ENCODE data around the gene RHBDL3. TPM values are rescaled to one million over a fixed set of nuclear protein-coding genes. Genes with fewer than 3 reads are reported as not detected.
"Not testable (repeated sequence)": the region's sequence is repeated elsewhere in the genome, so short reads cannot be mapped to it uniquely, and the experiment has no call there.

RHBDL3 gene
- total and polyA plus RNA-seq, 2 experiments from 2014 or later = 0.28 to 0.70 TPM

DNA sequence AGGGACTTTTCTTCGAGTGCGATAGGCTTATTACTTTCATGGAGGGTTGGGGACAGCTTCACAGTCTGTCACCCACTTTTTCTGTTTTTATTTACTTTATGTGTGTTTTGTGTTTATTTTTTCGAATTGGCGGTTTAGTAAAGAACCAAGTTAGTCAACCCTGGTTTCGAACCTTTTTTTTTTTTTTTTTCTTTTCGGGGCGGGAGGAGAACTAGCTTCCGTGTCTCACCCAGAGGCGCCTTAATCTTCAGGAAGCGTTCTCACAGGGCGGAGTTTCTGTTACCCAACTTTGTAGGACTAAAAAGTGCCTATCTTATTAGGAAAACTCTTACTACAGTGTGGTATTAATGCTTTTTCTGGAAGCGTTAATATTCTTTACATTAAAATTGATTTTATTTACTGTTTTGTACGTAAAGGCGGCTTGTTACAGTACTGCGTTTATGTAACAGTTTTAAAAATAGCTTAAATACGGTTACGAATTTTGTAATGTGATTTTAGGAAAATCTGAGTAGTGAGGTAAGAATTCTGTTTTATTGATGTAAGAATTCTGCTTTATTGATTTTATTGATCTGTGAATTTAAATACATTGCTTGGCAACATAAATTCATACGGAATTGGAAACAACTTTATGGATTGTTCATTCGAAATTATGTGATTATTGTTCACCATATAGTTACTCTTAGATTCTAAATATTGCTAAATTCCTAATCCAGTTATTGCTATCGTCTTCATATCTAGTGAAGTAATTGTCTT lies 85.2 kb downstream of the RHBDL3 start:
- Histone ChIP-seq H3K27me3 (no peaks in the 10 kb centered on the region), H3K9me2 (replicated peaks; ENCODE audit: insufficient read depth) (no peaks in the 10 kb centered on the region), H2AFZ (peak overlapping the region; percentile 45), H4K20me1 (ENCODE audit: insufficient read depth, poor library complexity, severe bottlenecking) (peaks cover 50% of the 10 kb centered on the region), H3K4me1 (ENCODE audit: insufficient read depth) (peaks cover 28% of the 10 kb centered on the region), H3K36me3 (replicated peaks; ENCODE audit: insufficient read depth, low read depth) (peaks cover 5% of the 10 kb centered on the region), H3K27ac (peak overlapping the region; percentile 99), H3K9me3 (ENCODE audit: low read depth) (no peaks in the 10 kb centered on the region), H3K79me2 (peaks cover 65% of the 10 kb centered on the region), H3K4me2 (peak overlapping the region; percentile 89), H3K4me3 (peak overlapping the region; percentile 62)
- DNase-seq (ENCODE audit: low spot score) = peak; percentile 71
- TF ChIP-seq, protein P1, sequence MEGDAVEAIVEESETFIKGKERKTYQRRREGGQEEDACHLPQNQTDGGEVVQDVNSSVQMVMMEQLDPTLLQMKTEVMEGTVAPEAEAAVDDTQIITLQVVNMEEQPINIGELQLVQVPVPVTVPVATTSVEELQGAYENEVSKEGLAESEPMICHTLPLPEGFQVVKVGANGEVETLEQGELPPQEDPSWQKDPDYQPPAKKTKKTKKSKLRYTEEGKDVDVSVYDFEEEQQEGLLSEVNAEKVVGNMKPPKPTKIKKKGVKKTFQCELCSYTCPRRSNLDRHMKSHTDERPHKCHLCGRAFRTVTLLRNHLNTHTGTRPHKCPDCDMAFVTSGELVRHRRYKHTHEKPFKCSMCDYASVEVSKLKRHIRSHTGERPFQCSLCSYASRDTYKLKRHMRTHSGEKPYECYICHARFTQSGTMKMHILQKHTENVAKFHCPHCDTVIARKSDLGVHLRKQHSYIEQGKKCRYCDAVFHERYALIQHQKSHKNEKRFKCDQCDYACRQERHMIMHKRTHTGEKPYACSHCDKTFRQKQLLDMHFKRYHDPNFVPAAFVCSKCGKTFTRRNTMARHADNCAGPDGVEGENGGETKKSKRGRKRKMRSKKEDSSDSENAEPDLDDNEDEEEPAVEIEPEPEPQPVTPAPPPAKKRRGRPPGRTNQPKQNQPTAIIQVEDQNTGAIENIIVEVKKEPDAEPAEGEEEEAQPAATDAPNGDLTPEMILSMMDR (IDR thresholded peaks at IDR 0.05; ENCODE audit: poor library complexity) = no peak
- no peak for TF ChIP-seq EZH2 (IDR thresholded peaks at IDR 0.05; ENCODE audit: borderline replicate concordance)
- TF ChIP-seq EZH2phosphoT487 (IDR thresholded peaks at IDR 0.05; ENCODE audit: low read depth, severe bottlenecking, unreplicated experiment) = no peak
- WGBS (ENCODE audit: low lambda C conversion rate, missing lambda C conversion rate) = under 1% methylated on average over 20 of the region's 20 CpGs

DNA sequence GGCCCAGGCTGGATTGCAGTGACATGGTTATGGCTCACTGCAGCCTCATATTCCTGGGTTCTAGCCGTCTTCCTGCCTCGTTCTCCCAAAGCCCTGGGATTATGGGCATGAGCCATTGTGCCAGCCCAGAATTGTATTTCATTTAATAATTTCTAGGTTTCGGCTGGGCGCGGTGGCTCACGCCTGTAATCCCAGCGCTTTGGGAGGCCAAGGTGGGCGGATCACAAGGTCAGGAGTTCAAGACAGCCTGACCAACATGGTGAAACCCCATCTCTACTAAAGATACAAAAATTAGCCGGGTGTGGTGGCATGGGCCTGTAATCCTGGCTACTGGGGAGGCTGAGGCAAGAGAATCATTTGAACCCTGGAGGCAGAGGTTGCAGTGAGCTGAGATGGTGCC lies 87.1 kb downstream of the RHBDL3 start:
- peak overlapping the region; percentile 62 for H3K4me3 ChIP-seq
- not testable (repeated sequence) for H3K9me2 ChIP-seq (replicated peaks; ENCODE audit: insufficient read depth); H3K36me3 ChIP-seq (replicated peaks; ENCODE audit: insufficient read depth, low read depth); DNase-seq (ENCODE audit: low spot score); H3K27me3 ChIP-seq; H2AFZ ChIP-seq; H3K9me3 ChIP-seq (ENCODE audit: low read depth); H3K27ac ChIP-seq
- H4K20me1 ChIP-seq (ENCODE audit: insufficient read depth, poor library complexity, severe bottlenecking) = peaks cover 69% of the 10 kb centered on the region
- H3K4me2 ChIP-seq = peak overlapping the region; percentile 89
- H3K4me1 ChIP-seq (ENCODE audit: insufficient read depth) = peaks cover 30% of the 10 kb centered on the region
- peaks cover 84% of the 10 kb centered on the region for H3K79me2 ChIP-seq
- 91% methylated on average over 9 of the region's 9 CpGs for WGBS (ENCODE audit: low lambda C conversion rate, missing lambda C conversion rate)

DNA sequence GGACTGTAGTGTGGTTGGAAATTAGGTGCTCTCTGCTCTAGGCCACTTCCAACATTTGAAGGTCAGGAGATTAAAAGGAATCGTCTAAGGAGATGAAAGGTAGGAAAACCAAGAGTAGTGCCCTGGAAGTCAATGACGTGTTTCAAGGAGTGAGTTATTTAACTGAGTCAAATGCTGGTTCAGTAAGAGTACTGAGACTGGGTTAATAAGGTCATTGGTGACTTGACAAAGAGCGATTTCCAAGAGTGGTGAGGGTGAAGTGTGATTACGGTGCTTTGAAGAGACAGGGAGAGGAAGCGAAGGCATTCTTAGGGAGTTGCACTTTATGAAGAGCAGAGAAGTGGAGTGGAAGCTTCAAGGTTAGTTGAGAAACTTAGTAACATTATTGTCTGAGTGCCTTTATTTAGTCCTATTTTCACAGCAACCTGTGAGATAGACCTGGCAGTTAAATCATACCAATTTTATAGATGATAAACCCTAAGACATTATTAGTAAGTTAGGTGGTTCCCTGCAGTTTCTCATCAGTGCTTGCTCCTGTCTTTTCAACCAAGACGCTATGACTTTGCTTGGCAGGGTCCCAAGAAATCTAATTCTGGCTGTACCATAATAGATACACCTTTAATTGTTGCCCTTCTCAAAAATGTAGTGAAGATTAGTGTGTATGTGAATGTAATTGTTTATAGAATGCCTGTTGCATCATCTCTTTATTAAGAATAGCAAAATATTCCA lies 90.2 kb downstream of the RHBDL3 start:
- no peak for DNase-seq (ENCODE audit: low spot score)
- peaks cover 5% of the 10 kb centered on the region for H3K36me3 ChIP-seq (replicated peaks; ENCODE audit: insufficient read depth, low read depth)
- H3K4me2 ChIP-seq = peak overlapping the region; percentile 89
- no peak for TF ChIP-seq EZH2 (IDR thresholded peaks at IDR 0.05; ENCODE audit: borderline replicate concordance)
- no peak for TF ChIP-seq EZH2phosphoT487 (IDR thresholded peaks at IDR 0.05; ENCODE audit: low read depth, severe bottlenecking, unreplicated experiment)
- TF ChIP-seq, protein P1 (IDR thresholded peaks at IDR 0.05; ENCODE audit: poor library complexity) = no peak
- peaks cover 100% of the 10 kb centered on the region for H3K79me2 ChIP-seq
- H3K9me2 ChIP-seq (replicated peaks; ENCODE audit: insufficient read depth) = no peaks in the 10 kb centered on the region
- no peak overlapping the region for H2AFZ ChIP-seq
- no peak overlapping the region for H3K27ac ChIP-seq
- H3K9me3 ChIP-seq (ENCODE audit: low read depth) = no peaks in the 10 kb centered on the region
- no peak overlapping the region for H3K4me3 ChIP-seq
- no peaks in the 10 kb centered on the region for H3K27me3 ChIP-seq
- WGBS (ENCODE audit: low lambda C conversion rate, missing lambda C conversion rate) = 81% methylated on average over 6 of the region's 6 CpGs
- peaks cover 25% of the 10 kb centered on the region for H3K4me1 ChIP-seq (ENCODE audit: insufficient read depth)
- peaks cover 99% of the 10 kb centered on the region for H4K20me1 ChIP-seq (ENCODE audit: insufficient read depth, poor library complexity, severe bottlenecking)

DNA sequence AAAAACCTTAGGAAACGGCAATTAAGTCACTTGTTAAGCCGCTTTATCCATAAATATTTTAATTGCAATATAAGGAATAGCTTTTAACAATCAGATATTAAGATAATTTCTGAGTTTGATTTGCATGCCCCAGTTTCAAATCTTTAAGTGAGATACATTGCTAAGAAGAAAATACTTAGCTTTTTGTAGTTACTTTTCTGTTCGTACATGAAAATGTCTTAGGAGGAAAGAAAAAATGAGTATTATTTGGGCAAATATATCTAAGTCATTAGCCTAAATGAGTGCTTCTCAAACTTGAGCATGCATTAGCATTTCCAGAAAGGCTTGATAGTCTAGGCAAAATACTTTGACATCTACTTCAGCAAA lies 90.7 kb downstream of the RHBDL3 start:
- Histone ChIP-seq H3K4me3 (no peak overlapping the region), H3K4me2 (peak overlapping the region; percentile 89), H3K27me3 (no peaks in the 10 kb centered on the region), H3K4me1 (ENCODE audit: insufficient read depth) (peaks cover 25% of the 10 kb centered on the region), H3K36me3 (replicated peaks; ENCODE audit: insufficient read depth, low read depth) (peaks cover 5% of the 10 kb centered on the region), H2AFZ (no peak overlapping the region), H3K9me2 (replicated peaks; ENCODE audit: insufficient read depth) (no peaks in the 10 kb centered on the region), H3K79me2 (peaks cover 100% of the 10 kb centered on the region), H3K27ac (no peak overlapping the region), H4K20me1 (ENCODE audit: insufficient read depth, poor library complexity, severe bottlenecking) (peaks cover 99% of the 10 kb centered on the region), H3K9me3 (ENCODE audit: low read depth) (no peaks in the 10 kb centered on the region)
- TF ChIP-seq EZH2 (IDR thresholded peaks at IDR 0.05; ENCODE audit: borderline replicate concordance) (no peak), EZH2phosphoT487 (IDR thresholded peaks at IDR 0.05; ENCODE audit: low read depth, severe bottlenecking, unreplicated experiment) (no peak)
- TF ChIP-seq, protein P1 (IDR thresholded peaks at IDR 0.05; ENCODE audit: poor library complexity) = no peak
- WGBS (ENCODE audit: low lambda C conversion rate, missing lambda C conversion rate) = 96% methylated on average over 3 of the region's 3 CpGs
- no peak for DNase-seq (ENCODE audit: low spot score)

All from hepatocyte (in vitro differentiated cells).